ENCODE results near the gene CAPN12.

Gene CAPN12

GRCh38 chr19:38715555-38715954, 28.7 kb downstream of the CAPN12 start:
- H3K4me3 ChIP-seq (ENCODE audit: control insufficient read depth, low read depth, low read length) = no peak overlapping the region
- no peak for DNase-seq (ENCODE audit: low read depth)
- TF ChIP-seq CTCF (conservative IDR thresholded peaks at IDR 0.05; ENCODE audit: control insufficient read depth, insufficient read depth, low read depth, low read length) = no peak

- no peak overlapping the region for H3K4me3 ChIP-seq (ENCODE audit: control insufficient read depth, low read depth, low read length)
These were observed 29.9 kb downstream of the CAPN12 start for GRCh38 chr19:38714354-38714778.

GRCh38 chr19:38713865-38714264, 30.4 kb downstream of the CAPN12 start:
- DNase-seq (ENCODE audit: low read depth) = no peak
- no peak for TF ChIP-seq CTCF (conservative IDR thresholded peaks at IDR 0.05; ENCODE audit: control insufficient read depth, insufficient read depth, low read depth, low read length)

More at GRCh38 chr19:38714354-38714778, 29.9 kb downstream of the CAPN12 start:
- no peak for TF ChIP-seq CTCF (conservative IDR thresholded peaks at IDR 0.05; ENCODE audit: control insufficient read depth, insufficient read depth, low read depth, low read length)
- no peak for DNase-seq (ENCODE audit: low read depth)

GRCh38 chr19:38713227-38713649, 31.0 kb downstream of the CAPN12 start:
- H3K4me3 ChIP-seq (ENCODE audit: control insufficient read depth, low read depth, low read length) = no peak overlapping the region
- no peak for TF ChIP-seq CTCF (conservative IDR thresholded peaks at IDR 0.05; ENCODE audit: control insufficient read depth, insufficient read depth, low read depth, low read length)
- DNase-seq (ENCODE audit: low read depth) = peak; percentile 70

More at GRCh38 chr19:38713865-38714264, 30.4 kb downstream of the CAPN12 start:
- no peak overlapping the region for H3K4me3 ChIP-seq (ENCODE audit: control insufficient read depth, low read depth, low read length)

- H3K4me3 ChIP-seq (ENCODE audit: control insufficient read depth, low read depth, low read length) = no peak overlapping the region
- no peak for TF ChIP-seq CTCF (conservative IDR thresholded peaks at IDR 0.05; ENCODE audit: control insufficient read depth, insufficient read depth, low read depth, low read length)
- DNase-seq (ENCODE audit: low read depth) = no peak
These were observed 32.0 kb downstream of the CAPN12 start for GRCh38 chr19:38712161-38712748.

- no peak overlapping the region for H3K4me3 ChIP-seq (ENCODE audit: control insufficient read depth, low read depth, low read length)
- no peak for TF ChIP-seq CTCF (conservative IDR thresholded peaks at IDR 0.05; ENCODE audit: control insufficient read depth, insufficient read depth, low read depth, low read length)
- peak; percentile 97 for DNase-seq (ENCODE audit: low read depth)
These were observed 32.5 kb downstream of the CAPN12 start for GRCh38 chr19:38711726-38712153.
